Stimulated activated CD4-positive, alpha-beta T cell treated with anti-CD3 and anti-CD28 coated beads, TNF-alpha, amount 100 ng/mL, for 24 hours (primary cell): ENCODE measurements around the gene AP2A2.
"Not testable (repeated sequence)": the region's sequence is repeated elsewhere in the genome, so short reads cannot be mapped to it uniquely, and the experiment has no call there.

Experiments used
- DNase-seq, 3 experiments: peaks; one replicate each; pipeline ENCODE4 v3.0.0-alpha.2; 2020; ENCODE audit warnings: low read depth in 3 of 3

The AP2A2 gene

GRCh38 chr11:1015064-1015463 lies 89.4 kb downstream of the AP2A2 start:
- no peak for DNase-seq

GRCh38 chr11:1015826-1016545 lies 90.3 kb downstream of the AP2A2 start:
- DNase-seq: no peak

- DNase-seq: not testable (repeated sequence)
Measured at GRCh38 chr11:1016610-1017126, 91.0 kb downstream of the AP2A2 start.

- no peak for DNase-seq
Measured at GRCh38 chr11:1017269-1018005, 91.8 kb downstream of the AP2A2 start.

- no peak for DNase-seq
Measured at GRCh38 chr11:1018091-1018490, 92.4 kb downstream of the AP2A2 start.

- DNase-seq: no peak
Measured at GRCh38 chr11:1019321-1019910, 93.7 kb downstream of the AP2A2 start.

GRCh38 chr11:1020211-1020905 lies 94.7 kb downstream of the AP2A2 start:
- no peak for DNase-seq

GRCh38 chr11:1022411-1022810 lies 96.7 kb downstream of the AP2A2 start:
- no peak for DNase-seq

GRCh38 chr11:1022908-1023810 lies 97.5 kb downstream of the AP2A2 start:
- no peak for DNase-seq

GRCh38 chr11:1023811-1024596 lies 98.3 kb downstream of the AP2A2 start:
- no peak for DNase-seq

GRCh38 chr11:1024597-1025409 lies 99.1 kb downstream of the AP2A2 start:
- DNase-seq: no peak

- DNase-seq: no peak
Measured at GRCh38 chr11:1025410-1026162, 99.9 kb downstream of the AP2A2 start.

- DNase-seq: no peak
Measured at GRCh38 chr11:1026163-1026450, 100.4 kb downstream of the AP2A2 start.

- DNase-seq: no peak
Measured at GRCh38 chr11:1026641-1027482, 101.2 kb downstream of the AP2A2 start.

GRCh38 chr11:1027483-1028290 lies 102.0 kb downstream of the AP2A2 start:
- DNase-seq: no peak

GRCh38 chr11:1028291-1028540 lies 102.5 kb downstream of the AP2A2 start:
- no peak for DNase-seq

- DNase-seq: no peak
Measured at GRCh38 chr11:1028616-1029015, 102.9 kb downstream of the AP2A2 start.
